CD14-positive monocyte (primary cell): ENCODE data around the gene CIB4. TPM values are rescaled to one million over a fixed set of nuclear protein-coding genes. Genes with fewer than 3 reads are reported as not detected.

Experiments used
- DNase-seq, 3 donors: peaks; one replicate each; pipeline ENCODE4 v3.0.0-alpha.2; 2011 to 2022
- H2AFZ ChIP-seq: 2 replicates; pipeline ENCODE4 v1.6.0; 2012; ENCODE audit warnings: mild to moderate bottlenecking, low read depth, low read length, inconsistent platforms; ENCODE audit not compliant: insufficient read depth, poor library complexity, severe bottlenecking
- H3K27ac ChIP-seq, 2 donors: 1 replicate in 1 of 2; 2 replicates in 1 of 2; pipeline ENCODE4 v1.5.1; 2012 to 2013; ENCODE audit warnings: low read length in 2 of 2, control low read depth in 1 of 2, inconsistent platforms in 1 of 2, low read depth in 1 of 2, mild to moderate bottlenecking in 1 of 2
- H3K27me3 ChIP-seq, 2 donors: one replicate each; pipeline versions ENCODE4 v1.6.0 to v1.6.1; 2011 to 2013; ENCODE audit warnings: low read length in 2 of 2; ENCODE audit not compliant: control insufficient read depth in 2 of 2, insufficient read depth in 2 of 2
- H3K36me3 ChIP-seq, 2 donors: replicated peaks in 1 of 2; 1 replicate in 1 of 2; 2 replicates in 1 of 2; pipeline versions ENCODE4 v1.5.1 to v1.6.1; 2012 to 2013; ENCODE audit warnings: low read length in 2 of 2, control low read depth in 1 of 2, inconsistent platforms in 1 of 2, mild to moderate bottlenecking in 1 of 2; ENCODE audit not compliant: insufficient read depth in 2 of 2, control insufficient read depth in 1 of 2
- H3K4me1 ChIP-seq, 2 donors: 1 replicate in 1 of 2; 2 replicates in 1 of 2; pipeline versions ENCODE4 v1.5.1 to v1.6.1; 2012 to 2013; ENCODE audit warnings: low read length in 2 of 2, control low read depth in 1 of 2, inconsistent platforms in 1 of 2, mild to moderate bottlenecking in 1 of 2, moderate library complexity in 1 of 2; ENCODE audit not compliant: insufficient read depth in 2 of 2, control insufficient read depth in 1 of 2
- H3K4me2 ChIP-seq: replicated peaks from 2 replicates; pipeline ENCODE3; 2012; ENCODE audit warnings: low read length, moderate library complexity, mild to moderate bottlenecking; ENCODE audit not compliant: poor library complexity, severe bottlenecking; ENCODE audit errors: extremely low read depth
- H3K4me3 ChIP-seq, 3 experiments: fragments of 200-600 bp in 1 of 3; sonication (generic) in 1 of 3; replicated peaks in 1 of 3; 1 replicate in 2 of 3; 2 replicates in 1 of 3; pipeline ENCODE4 v1.5.1; 2011 to 2013; ENCODE audit warnings: low read length in 3 of 3, mild to moderate bottlenecking in 3 of 3, control low read depth in 2 of 3, low read depth in 2 of 3, inconsistent platforms in 1 of 3, moderate library complexity in 1 of 3
- H3K79me2 ChIP-seq: 2 replicates; pipeline ENCODE4 v1.6.0; 2012; ENCODE audit warnings: mild to moderate bottlenecking, control low read depth, inconsistent platforms, low read length, moderate library complexity; ENCODE audit not compliant: insufficient read depth
- H3K9ac ChIP-seq: 2 replicates; pipeline ENCODE4 v1.6.0; 2017; ENCODE audit warnings: low read length, mild to moderate bottlenecking; ENCODE audit not compliant: insufficient read depth, poor library complexity, severe bottlenecking
- H3K9me3 ChIP-seq, 2 donors: replicated peaks in 1 of 2; 1 replicate in 1 of 2; 2 replicates in 1 of 2; pipeline versions ENCODE4 v1.5.1 to v1.6.1; 2012 to 2013; ENCODE audit warnings: low read length in 2 of 2, control low read depth in 1 of 2; ENCODE audit not compliant: control insufficient read depth in 1 of 2, insufficient read depth in 1 of 2
- H4K20me1 ChIP-seq: 2 replicates; pipeline ENCODE4 v1.6.0; 2012; ENCODE audit warnings: mild to moderate bottlenecking, low read length, control low read depth, moderate library complexity; ENCODE audit not compliant: insufficient read depth
- H3K27ac Mint-ChIP-seq, 7 donors: one replicate each; pipeline ENCODE4 v1.8.0; 2020; ENCODE audit warnings: mild to moderate bottlenecking in 7 of 7, mixed read lengths in 7 of 7, moderate library complexity in 6 of 7, inconsistent platforms in 2 of 7
- H3K27me3 Mint-ChIP-seq, 3 donors: one replicate each; pipeline ENCODE4 v1.8.0; 2021 to 2022; ENCODE audit warnings: low read depth in 3 of 3, mild to moderate bottlenecking in 3 of 3, mixed read lengths in 3 of 3, moderate library complexity in 3 of 3, inconsistent platforms in 1 of 3
- H3K36me3 Mint-ChIP-seq, 2 donors: one replicate each; pipeline ENCODE4 v1.8.0; 2020; ENCODE audit warnings: mixed read lengths in 2 of 2, inconsistent platforms in 1 of 2, mild to moderate bottlenecking in 1 of 2
- H3K4me1 Mint-ChIP-seq: one replicate; pipeline ENCODE4 v1.8.0; 2020; ENCODE audit warnings: mild to moderate bottlenecking, mixed read lengths
- H3K4me3 Mint-ChIP-seq, 2 donors: one replicate each; pipeline ENCODE4 v1.8.0; 2020; ENCODE audit warnings: mild to moderate bottlenecking in 2 of 2, mixed read lengths in 2 of 2, moderate library complexity in 1 of 2
- H3K9me3 Mint-ChIP-seq, 7 donors: one replicate each; pipeline ENCODE4 v1.8.0; 2020 to 2022; ENCODE audit warnings: mixed read lengths in 7 of 7, mild to moderate bottlenecking in 6 of 7, moderate library complexity in 6 of 7, inconsistent platforms in 2 of 7
- WGBS: methylation state at CpG from one replicate; pipeline ENCODE4 v1.1.5; 2013; ENCODE audit warnings: missing lambda C conversion rate; ENCODE audit not compliant: insufficient coverage; 5-methylcytosine and 5-hydroxymethylcytosine counted together
- intact Hi-C, 2 donors: fragments of 100-400 bp; cut with micrococcal nuclease; formaldehyde crosslinking; loops; one replicate each; pipeline versions ENCODE4 v1.15.0 to v1.15.1; 2023
- polyA plus RNA-seq, 3 donors: library from polyadenylated mRNA; depleted of rRNA in 1 of 3; unstranded in 2 of 3; stranded (reverse) in 1 of 3; fragments of 300-500 nt in 2 of 3; fragments of >200 nt in 1 of 3; fragmentation: Illumina TruSeq in 2 of 3; gene quantifications; 1 replicate in 2 of 3; 2 replicates in 1 of 3; pipeline ENCODE4 v1.2.3, GENCODE V29; 2012 to 2021
- TF ChIP-seq, protein P1 (sequence below): fragments of 200-600 bp; IDR thresholded peaks from one replicate; pipeline ENCODE4 v1.8.0; 2022; ENCODE audit warnings: antibody characterized with exemption, mild to moderate bottlenecking

CIB4 gene
- polyA plus RNA-seq, 3 donors: not detected

DNA sequence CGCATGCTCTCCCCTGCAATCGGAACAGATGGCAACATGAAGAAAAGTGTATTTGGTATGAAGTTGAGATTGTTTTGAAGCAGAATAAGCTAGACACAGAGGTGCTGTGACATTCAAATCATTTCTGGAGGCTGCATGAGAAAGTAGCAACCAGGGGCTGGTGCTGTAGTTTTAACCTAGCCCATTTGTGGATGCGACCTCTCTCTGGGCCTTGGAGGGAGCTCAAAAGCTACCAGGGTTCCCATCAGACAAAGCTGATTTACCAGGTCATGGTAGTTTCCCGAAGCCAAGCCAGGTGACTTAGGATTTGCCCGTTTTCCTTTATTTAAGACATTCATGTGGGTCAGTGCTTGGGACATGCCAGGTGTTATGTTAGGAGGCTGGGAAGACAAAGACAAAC lies 77.5 kb downstream of the CIB4 start:
- H3K9me3 Mint-ChIP-seq: peaks cover 0 to 6% (median 0%) of the 10 kb centered on the region in 7 donors
- no peak for DNase-seq
- H3K79me2 ChIP-seq: no peaks in the 10 kb centered on the region
- H3K27me3 Mint-ChIP-seq: peaks cover 57 to 80% (median 60%) of the 10 kb centered on the region in 3 donors
- intact Hi-C loops: no loop called here
- no peak overlapping the region for H3K27ac Mint-ChIP-seq
- no peaks in the 10 kb centered on the region for H3K36me3 ChIP-seq
- H3K9me3 ChIP-seq: peaks cover 0 to 4% of the 10 kb centered on the region in 2 donors
- TF ChIP-seq, protein P1, sequence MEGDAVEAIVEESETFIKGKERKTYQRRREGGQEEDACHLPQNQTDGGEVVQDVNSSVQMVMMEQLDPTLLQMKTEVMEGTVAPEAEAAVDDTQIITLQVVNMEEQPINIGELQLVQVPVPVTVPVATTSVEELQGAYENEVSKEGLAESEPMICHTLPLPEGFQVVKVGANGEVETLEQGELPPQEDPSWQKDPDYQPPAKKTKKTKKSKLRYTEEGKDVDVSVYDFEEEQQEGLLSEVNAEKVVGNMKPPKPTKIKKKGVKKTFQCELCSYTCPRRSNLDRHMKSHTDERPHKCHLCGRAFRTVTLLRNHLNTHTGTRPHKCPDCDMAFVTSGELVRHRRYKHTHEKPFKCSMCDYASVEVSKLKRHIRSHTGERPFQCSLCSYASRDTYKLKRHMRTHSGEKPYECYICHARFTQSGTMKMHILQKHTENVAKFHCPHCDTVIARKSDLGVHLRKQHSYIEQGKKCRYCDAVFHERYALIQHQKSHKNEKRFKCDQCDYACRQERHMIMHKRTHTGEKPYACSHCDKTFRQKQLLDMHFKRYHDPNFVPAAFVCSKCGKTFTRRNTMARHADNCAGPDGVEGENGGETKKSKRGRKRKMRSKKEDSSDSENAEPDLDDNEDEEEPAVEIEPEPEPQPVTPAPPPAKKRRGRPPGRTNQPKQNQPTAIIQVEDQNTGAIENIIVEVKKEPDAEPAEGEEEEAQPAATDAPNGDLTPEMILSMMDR: no peak
- H3K4me1 Mint-ChIP-seq: peaks cover 10% of the 10 kb centered on the region
- no peak overlapping the region for H3K4me3 ChIP-seq
- H3K27ac ChIP-seq: no peak overlapping the region
- H4K20me1 ChIP-seq: no peaks in the 10 kb centered on the region
- H3K4me1 ChIP-seq: peaks cover 7 to 12% of the 10 kb centered on the region in 2 donors
- H3K27me3 ChIP-seq: peaks cover 14 to 60% of the 10 kb centered on the region in 2 donors
- no peak overlapping the region for H2AFZ ChIP-seq
- H3K4me3 Mint-ChIP-seq: peak overlapping the region in 1 of 2 donors; percentile 86
- no peaks in the 10 kb centered on the region for H3K36me3 Mint-ChIP-seq
- H3K4me2 ChIP-seq: no peak overlapping the region
- 92% methylated on average over 5 of the region's 5 CpGs for WGBS
- no peak overlapping the region for H3K9ac ChIP-seq

DNA sequence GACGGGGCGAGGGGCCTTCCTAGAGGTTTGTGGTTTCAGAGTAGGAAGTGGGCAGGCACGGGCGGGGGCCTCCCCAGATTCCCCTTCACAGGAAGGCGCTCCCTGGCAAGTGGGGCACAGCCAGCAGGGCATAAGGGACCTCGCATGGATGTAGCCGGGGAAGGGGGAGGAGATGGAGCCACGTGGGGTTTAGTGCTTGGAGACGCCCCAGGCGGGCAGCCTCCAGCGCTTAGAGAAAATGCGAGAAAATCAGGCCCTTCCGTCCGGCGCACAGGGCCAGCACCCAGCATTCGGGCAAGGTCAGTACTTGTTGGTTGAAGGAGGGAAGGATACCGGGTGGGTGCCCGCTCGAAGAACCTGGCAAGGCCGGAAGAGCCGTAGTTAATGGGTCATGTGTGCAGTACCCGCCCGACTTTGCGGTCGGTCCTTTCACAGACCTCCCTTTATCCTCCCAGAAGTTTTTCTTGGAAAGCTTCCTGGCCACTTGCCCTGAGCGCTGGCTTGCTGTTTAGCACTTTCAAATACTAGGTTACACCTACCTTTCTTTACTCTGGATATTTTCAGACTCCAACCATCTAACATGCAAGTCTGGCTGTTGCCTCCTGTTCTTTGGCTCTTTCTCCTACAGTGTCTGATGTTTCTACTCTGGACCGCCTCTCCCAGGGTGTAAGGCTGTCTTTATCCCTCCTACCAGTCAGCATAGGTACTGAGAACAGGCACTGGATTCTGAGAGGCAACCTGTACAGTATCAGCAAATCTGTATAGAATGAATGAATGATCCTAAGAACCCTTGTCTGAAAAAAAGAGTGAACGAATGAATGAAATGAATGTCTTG lies 78.1 kb downstream of the CIB4 start:
- Histone ChIP-seq H3K4me3 (peak overlapping the region in 1 of 3 experiments; percentile 39), H3K4me2 (peak overlapping the region; percentile 63), H3K9ac (no peak overlapping the region), H4K20me1 (no peaks in the 10 kb centered on the region), H3K79me2 (no peaks in the 10 kb centered on the region), H3K27ac (no peak overlapping the region), H3K27me3 (peaks cover 14 to 67% of the 10 kb centered on the region in 2 donors), H3K4me1 (peaks cover 7 to 12% of the 10 kb centered on the region in 2 donors), H2AFZ (no peak overlapping the region), H3K9me3 (peaks cover 0 to 4% of the 10 kb centered on the region in 2 donors), H3K36me3 (no peaks in the 10 kb centered on the region)
- TF ChIP-seq, protein P1: no peak
- peaks cover 63 to 81% (median 66%) of the 10 kb centered on the region in 3 donors for H3K27me3 Mint-ChIP-seq
- peak overlapping the region in 1 of 7 donors; percentile 41 for H3K27ac Mint-ChIP-seq
- WGBS: 29% methylated on average over 16 of the region's 28 CpGs
- intact Hi-C loops: no loop called here
- H3K9me3 Mint-ChIP-seq: peaks cover 0 to 6% (median 0%) of the 10 kb centered on the region in 7 donors
- DNase-seq: no peak
- H3K4me1 Mint-ChIP-seq: peaks cover 10% of the 10 kb centered on the region
- peak overlapping the region in 1 of 2 donors; percentile 86 for H3K4me3 Mint-ChIP-seq
- no peaks in the 10 kb centered on the region for H3K36me3 Mint-ChIP-seq
